GM12874 (cell line): ENCODE data around the gene SHC2.

ENCODE experiments used
- TF ChIP-seq, protein P1 (sequence below): IDR thresholded peaks from 2 replicates; pipeline ENCODE4 v1.5.1; 2011; ENCODE audit warnings: low read depth, mild to moderate bottlenecking, control low read depth, low read length, moderate library complexity; ENCODE audit not compliant: insufficient read depth

Gene SHC2

DNA sequence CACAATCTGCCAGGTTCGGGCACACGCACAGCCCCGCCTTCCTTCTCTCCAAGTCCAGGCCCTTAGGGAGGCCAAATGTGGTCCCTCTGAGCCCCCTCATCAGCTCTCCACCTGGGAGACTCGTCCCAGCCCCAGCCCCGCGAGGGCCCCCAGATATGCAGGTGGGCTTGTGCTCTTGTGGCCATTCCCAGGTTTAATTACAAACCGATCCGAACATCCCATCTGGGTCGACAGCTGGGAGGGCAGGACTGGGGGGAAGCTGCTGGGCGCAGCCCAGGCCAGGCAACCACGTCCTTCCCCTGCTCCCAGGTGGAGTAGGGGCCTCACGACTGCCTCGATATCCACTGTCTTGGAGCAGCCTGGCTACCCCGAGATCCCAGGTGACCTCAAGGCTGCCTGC, 44.4 kb downstream of the SHC2 start:
- TF ChIP-seq, protein P1, sequence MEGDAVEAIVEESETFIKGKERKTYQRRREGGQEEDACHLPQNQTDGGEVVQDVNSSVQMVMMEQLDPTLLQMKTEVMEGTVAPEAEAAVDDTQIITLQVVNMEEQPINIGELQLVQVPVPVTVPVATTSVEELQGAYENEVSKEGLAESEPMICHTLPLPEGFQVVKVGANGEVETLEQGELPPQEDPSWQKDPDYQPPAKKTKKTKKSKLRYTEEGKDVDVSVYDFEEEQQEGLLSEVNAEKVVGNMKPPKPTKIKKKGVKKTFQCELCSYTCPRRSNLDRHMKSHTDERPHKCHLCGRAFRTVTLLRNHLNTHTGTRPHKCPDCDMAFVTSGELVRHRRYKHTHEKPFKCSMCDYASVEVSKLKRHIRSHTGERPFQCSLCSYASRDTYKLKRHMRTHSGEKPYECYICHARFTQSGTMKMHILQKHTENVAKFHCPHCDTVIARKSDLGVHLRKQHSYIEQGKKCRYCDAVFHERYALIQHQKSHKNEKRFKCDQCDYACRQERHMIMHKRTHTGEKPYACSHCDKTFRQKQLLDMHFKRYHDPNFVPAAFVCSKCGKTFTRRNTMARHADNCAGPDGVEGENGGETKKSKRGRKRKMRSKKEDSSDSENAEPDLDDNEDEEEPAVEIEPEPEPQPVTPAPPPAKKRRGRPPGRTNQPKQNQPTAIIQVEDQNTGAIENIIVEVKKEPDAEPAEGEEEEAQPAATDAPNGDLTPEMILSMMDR = no peak

DNA sequence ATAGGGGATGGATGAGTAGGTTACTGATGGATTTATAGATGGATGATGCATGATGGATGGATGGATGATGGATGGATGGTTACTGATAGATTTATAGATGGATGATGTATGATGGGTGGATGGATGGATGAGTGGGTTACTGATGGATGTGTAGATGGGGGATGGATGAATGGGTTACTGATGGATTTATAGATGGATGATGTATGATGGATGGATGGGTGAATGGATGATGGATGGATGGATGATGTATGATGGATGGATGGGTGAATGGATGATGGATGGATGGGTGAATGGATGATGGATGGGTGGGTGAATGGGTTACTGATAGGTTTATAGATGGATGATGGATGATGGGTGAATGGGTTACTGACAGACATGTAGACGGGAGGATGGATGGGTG, 45.5 kb downstream of the SHC2 start:
- TF ChIP-seq, protein P1 = no peak

DNA sequence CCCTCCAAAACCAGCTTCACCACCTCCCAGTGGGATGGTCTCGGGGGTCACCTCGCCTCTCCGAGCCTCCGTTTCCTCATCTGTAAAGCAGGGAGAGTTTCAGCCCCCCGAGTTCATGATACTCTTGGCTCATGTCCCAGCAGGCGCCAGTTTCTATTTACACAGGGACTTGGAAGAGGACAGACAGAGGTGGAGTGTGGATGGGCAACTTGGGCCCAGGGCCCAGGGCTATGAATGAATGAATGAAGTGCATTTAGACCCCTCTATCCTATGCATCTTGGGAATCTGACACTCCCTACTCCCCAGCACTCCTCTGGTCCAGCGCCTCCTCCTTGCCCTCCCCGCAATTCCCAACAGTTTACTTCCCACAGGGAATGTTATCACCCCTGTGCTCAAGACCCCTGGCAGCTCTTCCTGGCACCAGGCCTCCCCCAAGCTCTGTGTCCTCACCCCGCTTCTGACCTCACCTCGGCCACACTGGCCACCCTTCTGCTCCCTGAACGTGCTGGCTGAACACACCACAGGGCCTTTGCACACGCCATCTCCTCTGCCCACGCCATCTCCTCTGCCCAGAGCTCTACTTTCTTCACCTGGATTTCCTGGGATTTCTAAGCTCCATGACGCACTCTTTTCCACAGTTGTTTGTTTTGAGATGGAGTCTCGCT, 46.9 kb downstream of the SHC2 start:
- TF ChIP-seq, protein P1 = no peak

DNA sequence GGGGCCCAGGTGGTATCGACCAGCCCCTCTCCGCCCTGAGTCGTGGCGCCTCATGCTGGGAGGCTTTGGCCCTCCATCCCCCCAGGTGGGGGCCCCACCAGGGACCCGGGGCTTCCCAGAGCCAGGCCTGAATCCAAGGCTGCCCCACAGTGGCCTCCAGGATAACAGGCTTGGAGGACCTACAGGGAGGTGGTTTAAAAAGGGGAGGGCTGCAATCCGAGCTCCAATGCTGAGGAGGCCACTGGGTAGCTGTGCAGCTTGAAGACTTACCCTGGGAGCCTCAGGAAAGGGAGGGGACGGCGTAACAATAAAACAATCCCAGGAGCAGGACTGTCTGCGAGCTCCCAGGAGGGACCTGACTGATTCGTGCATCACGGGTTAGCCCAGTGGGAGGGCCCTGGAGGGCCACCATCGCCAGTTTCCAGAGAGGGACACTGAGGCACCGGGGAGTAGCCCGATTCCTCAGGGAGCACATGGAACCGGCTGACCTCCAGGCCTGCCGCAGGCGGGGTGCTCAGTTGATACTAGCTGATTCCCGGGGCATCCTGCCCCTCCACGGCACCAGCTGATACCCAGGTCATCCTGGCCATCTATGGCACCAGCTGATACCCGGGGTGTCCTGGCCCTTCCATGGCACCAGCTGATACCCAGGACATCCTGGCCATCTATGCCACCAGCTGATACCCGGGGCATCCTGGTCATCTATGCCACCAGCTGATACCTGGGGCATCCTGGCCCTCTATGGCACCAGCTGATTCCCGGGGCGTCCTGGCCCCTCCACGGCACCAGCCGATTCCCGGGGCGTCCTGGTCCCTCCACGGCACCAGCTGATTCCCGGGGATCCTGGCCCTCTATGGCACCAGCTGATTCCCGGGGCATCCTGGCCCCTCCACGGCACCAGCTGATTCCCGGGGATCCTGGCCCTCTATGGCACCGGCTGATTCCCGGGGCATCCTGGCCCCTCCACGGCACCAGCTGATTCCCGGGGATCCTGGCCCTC, 48.2 kb downstream of the SHC2 start:
- TF ChIP-seq, protein P1 = no peak

DNA sequence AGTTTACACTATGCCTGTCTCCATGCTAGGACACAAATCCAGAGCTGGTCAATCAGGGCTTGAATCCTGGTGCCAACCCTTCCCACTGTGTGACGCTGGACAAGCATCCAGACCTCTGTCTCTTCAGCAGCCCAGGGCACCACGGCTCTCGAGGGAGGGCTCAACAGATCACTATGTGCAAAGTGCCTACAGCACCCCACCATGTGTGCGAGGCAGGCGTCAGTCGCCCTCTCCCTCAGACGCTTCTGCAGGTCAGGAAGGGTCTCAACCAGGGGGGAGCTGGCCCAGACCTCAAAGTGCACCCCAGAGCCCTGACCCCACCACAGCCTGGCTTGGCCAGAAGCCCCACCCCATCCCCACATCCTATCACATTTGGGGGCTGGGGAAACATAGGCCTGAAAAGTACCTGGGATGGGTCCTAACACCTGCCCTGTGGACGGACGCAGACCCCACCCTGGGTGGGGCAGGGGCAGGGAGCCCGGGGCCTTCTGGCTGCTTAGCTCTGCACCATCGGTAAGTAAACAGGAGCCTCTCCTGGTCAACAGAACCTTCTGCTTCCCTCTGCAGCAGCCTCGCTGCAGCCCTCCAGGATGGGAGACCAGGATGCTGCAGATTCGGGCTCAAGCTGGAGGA, 49.0 kb downstream of the SHC2 start:
- TF ChIP-seq, protein P1 = no peak

DNA sequence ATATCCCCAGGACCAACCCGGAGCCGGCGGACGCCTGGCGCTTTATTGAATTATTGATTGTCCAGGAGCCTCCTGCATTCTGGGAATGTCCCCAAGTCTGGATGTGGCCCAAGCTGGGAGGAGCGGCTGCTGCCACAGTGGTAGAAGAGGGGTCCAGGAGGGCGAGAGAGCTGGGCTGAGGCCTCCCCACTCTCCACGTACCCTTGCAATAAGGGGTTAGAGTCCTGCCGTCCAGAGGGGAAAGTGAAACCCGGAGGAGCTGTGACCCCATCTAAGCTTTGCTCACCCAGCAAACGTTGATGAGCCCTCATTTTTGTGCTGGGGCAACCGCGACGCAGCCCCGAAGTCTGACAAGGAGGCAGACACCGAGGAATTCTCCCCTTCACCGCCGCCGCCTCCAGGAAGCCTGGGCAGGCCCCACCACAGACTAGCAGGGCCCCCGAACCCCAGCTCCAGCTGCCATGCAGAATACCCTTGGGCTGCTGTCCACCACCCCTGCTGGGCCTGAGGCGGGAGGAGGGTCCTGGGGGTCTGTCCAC, 50.5 kb downstream of the SHC2 start:
- TF ChIP-seq, protein P1 = no peak
